Stimulated activated CD4-positive, alpha-beta T cell treated with anti-CD3 and anti-CD28 coated beads, Interleukin-12 subunit alpha, Interleukin-12 subunit beta, amount 100 ng/mL, for 48 hours (primary cell): ENCODE measurements around the gene USB1.

Source experiments
- DNase-seq, 3 donors: peaks; one replicate each; pipeline ENCODE4 v3.0.0-alpha.2; 2020; ENCODE audit warnings: low read depth in 2 of 3, low spot score in 1 of 3

USB1 gene, protein sequence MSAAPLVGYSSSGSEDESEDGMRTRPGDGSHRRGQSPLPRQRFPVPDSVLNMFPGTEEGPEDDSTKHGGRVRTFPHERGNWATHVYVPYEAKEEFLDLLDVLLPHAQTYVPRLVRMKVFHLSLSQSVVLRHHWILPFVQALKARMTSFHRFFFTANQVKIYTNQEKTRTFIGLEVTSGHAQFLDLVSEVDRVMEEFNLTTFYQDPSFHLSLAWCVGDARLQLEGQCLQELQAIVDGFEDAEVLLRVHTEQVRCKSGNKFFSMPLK

DNA sequence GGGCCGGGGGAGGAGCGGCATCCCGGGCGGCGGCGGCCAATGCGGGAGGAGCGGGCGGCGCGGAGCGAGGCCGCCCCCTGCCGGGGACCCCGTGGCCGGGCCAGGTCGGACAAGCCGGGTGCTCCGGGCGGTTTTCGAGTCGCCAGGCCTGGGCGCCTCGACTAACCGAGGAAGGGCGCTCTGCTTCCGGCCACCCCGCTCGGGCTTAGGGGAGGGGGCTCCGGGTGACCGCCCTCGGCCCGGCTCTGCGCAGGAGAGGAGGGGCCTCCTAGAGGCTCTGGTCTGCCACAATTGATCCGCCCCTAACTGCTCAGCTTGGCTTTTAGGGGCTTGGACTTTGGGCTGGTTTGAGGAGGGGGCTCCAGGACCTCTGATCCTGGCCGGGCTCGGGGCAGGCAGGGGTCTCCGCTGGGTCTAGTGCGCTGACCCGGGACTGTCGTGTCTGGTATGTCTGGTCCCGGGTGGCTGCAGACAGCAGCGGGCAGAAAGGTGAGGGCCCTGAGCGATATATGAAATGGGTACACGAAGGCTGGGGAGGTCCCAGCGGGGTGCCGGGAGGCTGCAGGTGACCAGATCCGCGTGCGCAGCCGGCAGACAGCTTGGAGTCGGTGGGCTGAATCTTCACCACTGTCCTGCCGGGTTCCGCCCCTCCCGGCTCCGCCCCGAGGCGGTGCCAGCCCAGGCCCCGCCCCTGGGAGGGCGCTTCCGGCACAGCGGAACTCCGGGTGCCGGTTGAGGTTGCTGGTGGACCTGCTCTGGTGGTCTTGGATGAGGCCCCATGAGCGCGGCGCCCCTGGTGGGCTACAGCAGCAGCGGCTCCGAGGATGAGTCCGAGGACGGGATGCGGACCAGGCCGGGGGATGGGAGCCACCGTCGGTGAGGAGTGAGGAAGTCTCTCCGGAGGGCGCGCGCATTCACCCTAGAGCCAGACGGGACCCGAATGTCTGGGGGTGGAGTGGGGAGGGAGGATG is at the start of gene USB1:
USB1 (plus strand) TSS at position 702 of the 971 bp plus-strand sequence; CDS start at position 779, 77 bp downstream.
- peak; percentile 63 to 77 (median 70) for DNase-seq

DNA sequence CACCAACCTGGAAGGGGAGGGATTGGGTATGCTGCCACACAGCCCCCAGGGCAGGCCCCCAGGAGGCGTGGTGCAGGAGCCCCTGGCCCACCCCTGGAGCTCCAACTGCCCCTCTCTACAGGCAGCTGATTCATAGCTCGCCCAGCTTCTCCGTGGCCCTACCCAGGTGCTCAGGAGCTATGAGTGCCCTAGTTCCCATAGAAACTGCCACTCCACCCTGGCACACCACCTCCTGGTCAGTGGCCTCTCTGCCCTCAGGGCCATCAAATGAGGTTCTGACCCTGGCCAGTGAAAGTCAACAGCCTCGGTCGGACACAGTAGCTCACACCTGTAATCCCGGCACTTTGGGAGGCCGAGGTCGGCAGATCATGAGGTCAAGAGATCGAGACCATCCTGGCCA is 48.3 kb upstream of the USB1 start:
- DNase-seq, result no peak

DNA sequence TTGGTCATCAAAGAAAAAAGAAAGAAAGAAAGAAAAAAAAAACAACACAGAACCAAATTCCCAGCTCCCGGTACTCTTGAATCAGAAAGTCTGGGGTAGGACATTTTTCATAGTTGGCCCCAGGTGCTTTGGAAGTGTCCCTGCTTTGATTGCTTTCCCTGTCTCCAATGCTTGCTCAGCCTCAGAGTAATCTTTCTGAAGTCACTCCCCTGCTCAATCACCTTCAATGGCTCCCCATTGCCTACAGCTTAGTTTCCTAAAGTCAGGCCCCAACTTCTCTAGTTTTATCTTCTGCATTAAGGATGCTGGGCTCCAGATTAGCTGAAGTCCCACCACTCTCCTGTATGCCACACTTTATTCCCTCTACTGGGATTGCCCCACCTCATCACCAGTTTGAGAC is 47.4 kb upstream of the USB1 start:
- no peak for DNase-seq

DNA sequence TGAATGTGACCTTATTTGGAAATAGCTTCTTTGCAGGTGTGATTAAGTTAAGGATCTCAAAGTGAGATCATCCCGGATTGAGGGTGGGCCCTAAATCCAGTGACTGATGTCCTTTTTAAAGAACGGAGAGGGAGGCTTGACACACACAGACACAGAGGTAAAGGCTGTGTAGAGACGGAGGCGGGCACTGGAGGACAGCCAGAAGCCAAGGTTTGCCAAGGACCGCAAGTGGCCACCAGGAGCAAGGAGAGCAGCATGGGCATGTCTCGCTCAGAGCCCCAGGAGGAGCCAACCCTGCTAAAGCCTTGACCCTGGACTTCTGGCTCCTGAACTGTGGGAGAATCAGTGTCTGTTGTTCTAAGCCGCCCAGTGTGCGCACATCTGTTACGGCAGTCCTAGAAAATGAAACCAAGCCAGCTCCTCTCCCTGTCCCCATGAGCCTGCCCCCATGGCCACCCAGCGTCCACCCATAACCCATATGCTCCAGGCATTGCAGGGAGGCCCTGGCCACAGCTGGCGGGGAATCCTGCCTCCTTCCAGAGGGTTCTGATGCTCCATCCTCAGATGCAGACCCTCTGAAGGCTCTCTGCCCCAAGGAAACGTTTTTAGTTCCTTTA is 45.5 kb upstream of the USB1 start:
- no peak for DNase-seq

DNA sequence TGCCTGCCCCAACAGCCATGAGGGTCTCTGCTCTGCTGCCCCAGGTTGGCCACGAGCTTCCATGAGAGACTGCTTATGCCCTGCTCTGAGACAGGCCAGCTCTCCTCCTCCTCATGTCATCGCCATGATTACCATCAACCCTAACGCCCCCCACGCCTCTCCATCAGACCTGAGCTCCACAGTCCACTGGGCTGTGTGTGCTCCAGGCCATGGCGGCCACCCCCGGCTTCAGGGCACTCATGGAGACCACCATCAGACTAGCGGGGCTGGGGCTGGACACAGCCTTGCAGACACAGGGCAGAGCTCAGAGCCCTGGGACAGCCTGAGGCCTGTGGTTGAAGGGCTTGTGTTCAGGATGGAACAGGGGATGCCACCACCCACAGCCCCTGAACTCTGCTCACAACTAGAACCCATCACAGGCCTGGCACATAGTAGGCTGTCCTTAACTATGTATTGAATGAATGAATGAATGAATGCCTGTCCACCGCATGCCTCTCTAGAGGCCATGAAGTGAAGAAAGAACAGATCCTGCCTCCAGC is 44.9 kb upstream of the USB1 start:
- DNase-seq, result no peak

DNA sequence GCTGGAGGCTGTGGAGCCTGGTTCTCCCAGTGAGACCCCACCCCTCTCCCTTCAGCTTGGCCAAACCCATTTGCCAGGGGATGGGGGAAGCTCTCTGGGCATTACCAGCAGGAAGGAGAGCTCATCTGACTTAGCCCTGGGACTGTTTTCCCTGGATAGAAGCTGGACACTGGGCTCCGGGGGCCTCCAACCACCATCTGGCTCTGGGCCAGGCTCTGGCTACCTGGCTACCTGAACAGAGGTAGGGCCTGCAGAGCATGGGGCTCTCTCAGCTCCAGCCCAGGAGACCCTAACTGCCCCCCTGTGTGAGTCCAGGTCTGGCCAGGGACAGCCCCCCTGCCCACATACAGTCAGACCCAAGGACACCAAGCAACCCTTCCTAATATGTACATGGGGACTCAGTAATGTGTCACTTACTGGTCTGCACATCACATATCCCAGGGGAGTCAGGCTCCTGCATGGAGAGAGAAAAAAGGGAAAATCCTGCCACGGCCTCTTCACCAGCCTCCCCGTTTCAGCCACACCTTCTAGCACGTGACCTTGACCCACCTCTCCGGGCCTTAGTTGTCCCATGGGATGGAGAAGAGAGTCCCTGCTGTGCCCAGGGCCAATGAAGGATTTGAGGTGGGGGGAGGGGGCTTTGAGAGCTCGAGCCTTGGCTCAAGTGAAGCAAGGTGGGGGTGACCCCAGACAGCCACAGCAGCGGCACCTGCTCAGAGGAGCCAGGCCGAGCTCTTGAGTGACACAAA is 44.1 kb upstream of the USB1 start:
- no peak for DNase-seq

DNA sequence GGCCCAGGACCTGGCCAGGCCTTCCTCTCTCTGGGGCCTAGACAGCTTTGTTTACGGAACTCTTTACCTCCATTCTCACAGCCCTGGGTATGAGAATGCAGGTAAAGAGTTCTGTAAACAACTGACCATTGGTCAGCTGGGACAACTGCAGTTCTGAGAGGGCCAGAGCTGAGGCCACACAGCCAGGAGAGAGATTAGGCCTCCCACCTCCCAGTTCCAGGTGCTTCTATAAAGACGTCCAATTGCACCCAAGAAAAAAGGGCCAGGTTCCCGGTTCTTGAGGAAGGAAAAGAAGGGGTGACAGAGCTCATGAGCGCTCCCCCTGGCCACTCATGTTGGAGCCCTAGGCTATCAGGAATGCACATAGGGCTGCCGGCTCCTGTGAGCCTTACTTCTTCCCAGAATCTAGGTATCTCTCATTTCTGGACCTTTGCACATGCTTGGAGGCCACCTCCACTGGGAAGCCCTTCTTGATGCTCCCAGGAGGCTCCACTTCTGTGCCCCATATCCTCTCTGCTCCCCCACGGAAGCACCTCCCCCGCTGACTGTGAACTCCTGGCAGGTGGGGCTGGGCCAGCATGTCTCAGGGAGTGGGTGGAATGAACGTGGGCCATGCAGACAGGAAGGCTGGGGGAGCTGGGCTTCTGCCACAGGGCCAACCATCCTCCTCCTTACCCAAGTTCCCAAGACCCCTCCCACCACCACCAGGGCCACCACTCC is 43.4 kb upstream of the USB1 start:
- DNase-seq, result no peak

DNA sequence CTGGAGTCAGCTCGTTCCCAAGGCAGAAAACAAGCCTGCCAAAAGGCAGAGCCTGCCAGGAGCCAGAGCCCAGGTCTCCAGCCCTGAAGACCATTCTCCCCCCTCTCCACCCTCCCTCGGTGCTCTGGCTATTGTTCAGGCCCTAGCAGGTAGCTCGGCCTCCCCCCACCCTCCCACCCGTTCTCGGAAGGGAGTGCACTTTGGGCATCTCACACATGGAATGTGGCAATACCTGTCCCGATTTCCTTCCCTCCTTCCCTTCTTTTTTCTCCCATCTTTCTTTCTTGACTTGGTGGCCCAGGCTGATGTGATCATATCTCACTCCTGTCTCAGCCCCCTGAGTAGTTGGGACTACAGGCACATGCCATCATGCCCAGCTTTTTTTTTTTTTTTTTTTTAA is 42.7 kb upstream of the USB1 start:
- DNase-seq, result no peak

DNA sequence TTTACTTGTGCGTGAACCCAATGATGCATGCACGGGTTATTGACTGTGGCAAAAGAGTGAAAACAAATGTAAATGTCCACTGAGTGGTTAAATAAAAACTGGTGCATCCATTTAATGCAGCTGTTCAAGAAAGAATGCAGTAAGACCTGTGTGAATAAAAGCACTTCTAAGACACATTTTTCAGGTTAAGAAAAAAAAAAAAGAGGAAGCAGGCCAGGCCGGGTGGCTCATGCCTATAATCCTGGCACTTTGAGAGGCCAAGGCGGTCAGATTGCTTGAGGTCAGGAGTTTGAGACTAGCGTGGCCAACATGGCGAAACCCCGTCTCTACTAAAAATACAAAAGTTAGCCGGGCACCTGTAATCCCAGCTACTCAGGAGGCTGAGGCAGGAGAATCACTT is 42.1 kb upstream of the USB1 start:
- DNase-seq, result no peak

DNA sequence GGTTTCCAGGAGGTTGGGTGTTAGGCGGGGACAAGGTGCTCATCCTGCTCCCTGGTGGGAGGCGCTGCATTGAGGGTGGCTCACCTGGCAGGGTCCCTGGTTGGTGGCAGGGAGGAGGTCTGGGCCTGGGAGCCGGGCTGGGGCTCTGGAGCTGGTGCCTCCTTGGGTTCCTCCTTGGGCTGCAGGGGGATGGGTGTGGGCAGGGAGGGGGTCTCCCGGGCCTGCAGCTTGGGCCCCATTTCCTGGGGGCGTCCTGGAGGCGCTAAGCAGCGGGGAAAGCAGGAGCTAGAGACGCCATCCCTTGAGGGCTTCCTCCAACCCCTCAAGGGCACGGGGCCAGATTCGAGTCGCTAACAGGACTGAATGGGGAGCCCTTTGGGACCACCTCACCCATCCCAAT is 41.4 kb upstream of the USB1 start:
- DNase-seq, result no peak

DNA sequence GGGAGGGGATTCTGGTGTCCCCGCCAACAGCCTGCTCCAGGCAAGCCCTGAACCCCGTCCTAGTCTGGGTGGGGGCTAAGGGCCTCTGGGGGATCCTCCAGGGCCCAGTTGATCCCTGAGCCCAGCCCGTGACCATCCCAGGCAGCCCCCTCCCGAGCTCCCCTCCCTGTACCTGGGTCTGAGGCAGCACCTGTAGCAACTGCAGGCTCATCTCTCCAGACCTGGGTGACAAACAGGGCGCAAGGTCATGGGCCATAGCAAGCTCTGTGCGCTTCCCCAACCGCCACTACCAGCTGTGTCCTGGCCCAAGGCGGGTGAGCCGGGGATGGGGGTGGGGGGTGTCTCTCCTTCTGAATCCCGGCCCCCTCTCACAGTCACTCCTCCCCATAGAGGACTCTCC is 40.9 kb upstream of the USB1 start:
- DNase-seq, result no peak

DNA sequence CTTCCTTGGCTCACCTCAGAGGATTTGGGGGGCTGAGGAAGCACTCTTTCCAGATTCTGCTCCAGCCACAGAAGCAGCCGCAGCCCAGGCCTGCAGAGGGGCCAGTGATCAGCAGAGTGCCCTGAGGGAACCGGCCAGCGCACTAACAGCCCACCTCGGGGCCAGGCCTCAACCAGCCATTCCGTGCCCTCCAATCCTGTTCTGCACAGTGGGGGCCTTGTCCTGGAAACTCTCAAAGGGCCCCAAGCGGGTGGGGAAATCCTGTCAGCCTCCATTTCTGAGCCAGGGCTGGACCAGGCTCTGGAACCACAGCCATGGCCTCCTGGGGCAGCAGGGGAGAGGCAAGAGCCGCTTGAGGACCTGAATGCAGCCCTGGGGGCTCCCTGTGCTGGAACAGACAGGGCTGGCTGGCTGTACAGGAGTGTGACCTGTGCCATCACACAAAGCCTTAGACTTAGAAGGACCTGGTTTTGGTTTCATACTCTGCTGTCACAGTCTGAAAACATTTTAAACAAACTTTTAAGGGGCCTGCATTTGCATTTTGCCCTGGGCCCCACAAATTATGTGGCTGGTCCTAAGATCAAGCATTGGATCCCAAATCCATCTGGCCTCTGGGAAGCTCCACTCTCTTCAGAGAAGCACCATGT is 40.3 kb upstream of the USB1 start:
- no peak for DNase-seq

DNA sequence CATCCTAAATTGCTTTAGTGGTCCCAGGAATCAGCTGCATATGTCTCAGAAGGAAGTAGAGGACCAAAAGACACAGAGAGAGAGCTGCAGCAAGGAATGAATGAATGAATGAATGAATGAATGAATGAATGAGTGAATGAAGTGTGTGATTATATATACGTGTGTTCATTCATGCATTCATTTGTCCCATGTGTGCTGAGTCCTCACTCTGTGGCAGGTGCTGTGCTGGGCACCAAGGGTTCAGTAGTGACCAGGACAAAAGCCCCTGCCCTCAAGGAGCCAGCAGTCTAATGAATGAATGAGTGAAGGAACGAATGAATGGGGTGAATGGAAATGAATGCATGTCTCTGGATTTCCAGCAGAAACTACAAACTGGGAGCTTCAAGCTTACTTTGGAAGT is 39.7 kb upstream of the USB1 start:
- DNase-seq, result no peak

DNA sequence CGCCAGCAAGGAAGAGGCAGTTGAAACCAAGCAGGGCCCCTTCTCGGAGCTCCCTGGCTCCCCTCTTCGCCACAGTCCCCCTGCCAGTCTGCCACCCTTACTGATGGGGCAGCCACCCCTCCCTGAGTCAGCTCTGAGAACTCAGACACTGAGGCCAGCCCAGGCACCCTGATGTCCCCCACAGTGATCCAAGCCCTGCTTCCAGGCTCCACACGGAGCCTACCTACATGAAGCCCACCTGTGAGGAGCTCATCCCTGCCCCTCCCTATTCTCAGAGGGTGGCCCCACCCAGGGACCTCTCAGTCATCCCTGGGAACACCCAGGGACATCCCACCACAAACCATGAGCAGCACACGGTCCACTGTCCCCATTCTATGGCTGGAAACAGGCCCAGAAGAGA is 39.2 kb upstream of the USB1 start:
- DNase-seq, result no peak

DNA sequence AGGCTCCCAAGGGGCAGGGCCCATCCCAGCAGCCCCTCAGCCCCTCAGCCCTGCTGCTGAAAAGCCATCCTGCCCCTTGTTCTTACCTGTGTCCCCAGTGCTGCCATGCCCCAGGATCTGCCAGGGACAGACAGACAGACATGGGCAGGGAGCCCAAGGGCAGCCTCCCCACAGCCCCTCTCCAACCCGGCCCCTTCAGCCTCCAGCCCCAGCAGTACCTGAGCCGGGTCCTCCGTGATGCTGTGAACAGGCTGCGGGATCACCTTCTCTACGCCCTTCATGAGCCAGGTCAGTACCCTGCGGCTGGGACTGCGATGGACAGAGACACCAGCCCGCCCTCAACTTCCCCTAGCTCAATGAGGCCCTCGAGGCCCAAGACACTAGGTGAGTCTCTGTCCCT is 38.5 kb upstream of the USB1 start:
- no peak for DNase-seq

DNA sequence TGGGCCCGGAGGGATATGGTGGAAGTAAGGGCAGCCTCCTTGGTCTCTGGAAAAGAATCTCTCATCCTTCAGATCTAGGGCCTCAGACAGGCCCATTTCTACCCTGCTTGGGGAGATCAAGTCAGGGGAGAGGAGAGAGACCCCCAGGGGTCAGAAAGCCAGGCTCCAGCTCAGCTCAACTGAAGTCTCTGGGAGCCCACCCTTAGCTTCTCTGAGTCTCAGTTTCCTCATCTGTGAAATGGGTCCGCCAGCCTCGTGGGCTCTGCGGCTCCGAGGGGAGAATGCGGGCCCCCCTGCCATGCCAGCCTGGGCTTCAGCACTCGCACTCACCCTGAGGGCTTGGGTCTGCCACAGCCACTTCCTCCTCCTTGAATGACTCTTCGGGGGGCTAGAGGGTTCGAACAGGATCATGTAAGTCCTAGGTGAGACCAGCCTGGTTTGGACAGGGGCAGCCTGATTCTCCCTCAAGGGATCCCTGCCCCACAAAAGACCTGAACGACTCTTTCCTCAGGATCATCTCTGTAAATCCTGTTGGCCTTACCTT is 37.0 kb upstream of the USB1 start:
- no peak for DNase-seq

DNA sequence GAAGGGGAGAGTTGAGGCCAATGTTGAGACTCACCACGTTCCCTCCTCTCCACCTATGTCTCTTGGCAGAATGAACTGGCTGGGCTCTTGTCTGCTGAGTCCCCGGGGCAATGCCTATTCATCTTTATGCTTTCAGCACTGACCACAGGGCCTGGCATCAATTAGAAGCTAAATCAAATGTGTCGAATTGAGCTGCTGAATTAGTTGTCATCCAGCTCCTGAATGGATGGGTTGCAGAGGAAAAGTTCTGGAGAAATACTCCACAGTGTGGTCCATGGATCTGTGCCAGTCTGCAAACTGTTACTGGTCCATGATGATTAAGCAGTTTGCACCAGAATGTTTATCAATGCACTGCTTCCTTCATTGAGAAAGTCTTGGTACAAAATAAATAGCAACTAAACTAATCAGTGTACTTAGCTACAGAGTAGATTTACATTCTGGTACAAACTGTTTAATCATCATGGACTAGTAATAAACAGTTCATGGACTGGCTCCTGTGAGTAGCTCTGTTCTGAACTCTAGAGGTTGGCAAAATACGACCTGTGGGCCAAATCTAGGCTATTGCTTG is 34.9 kb upstream of the USB1 start:
- DNase-seq, result no peak

DNA sequence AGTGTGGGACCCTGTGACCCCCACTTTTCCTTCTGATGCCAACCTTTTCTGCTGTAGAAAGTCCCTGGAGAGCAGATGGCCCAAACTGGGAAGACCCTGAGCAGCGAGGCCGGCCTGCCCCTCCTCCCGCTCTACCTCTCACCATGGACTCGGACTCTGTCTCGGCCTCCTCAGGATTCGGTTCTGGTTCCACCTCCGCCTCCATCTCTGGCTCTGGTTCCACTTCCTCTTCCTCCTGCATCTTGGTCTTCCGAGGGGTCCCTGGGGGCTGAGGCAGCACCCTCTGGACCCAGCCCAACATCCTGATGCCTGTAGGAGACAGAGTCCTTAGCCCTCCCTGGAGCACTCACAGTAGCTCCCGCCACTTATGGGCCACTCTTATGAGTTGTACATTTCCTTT is 34.2 kb upstream of the USB1 start:
- DNase-seq, result no peak

DNA sequence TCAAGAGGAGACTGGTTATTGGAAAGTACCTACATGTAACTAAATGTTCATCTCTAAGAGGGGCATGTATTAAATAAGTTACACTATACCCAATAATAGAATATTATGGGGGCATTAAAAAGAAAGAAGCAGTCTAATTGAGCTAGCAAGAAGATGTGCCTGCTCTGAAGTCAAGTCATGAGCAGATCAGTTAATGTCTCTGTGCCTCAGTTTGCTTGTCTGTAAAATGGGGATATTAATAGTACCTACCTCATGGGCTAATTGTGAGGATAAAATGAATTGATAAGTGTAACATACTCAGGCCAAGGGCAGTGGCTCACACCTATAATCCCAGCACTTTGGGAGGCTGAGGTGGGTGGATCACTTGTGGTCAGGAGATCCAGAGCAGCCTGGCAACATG is 33.3 kb upstream of the USB1 start:
- DNase-seq, result no peak
